Neuronal stem cell (in vitro differentiated cells): ENCODE data around the gene NUP214.
A peak's percentile ranks its signal among the peaks of the same experiment; 100 is the strongest.

Experiments
- DNase-seq: peaks from one replicate; pipeline ENCODE4 v3.0.0-alpha.2; 2013; ENCODE audit warnings: low spot score
- H2AFZ ChIP-seq: one replicate; pipeline ENCODE4 v1.6.1; 2013; ENCODE audit warnings: mild to moderate bottlenecking, low read length, inconsistent platforms
- H2AK5ac ChIP-seq: 2 replicates; pipeline ENCODE4 v1.6.1; 2013; ENCODE audit warnings: low read depth, mild to moderate bottlenecking, inconsistent platforms, low read length, moderate library complexity, mixed read lengths
- H2BK120ac ChIP-seq: 2 replicates; pipeline ENCODE4 v1.6.1; 2013; ENCODE audit warnings: low read depth, mild to moderate bottlenecking, inconsistent platforms, low read length, moderate library complexity, mixed read lengths
- H2BK12ac ChIP-seq: one replicate; pipeline ENCODE4 v1.6.1; 2013; ENCODE audit warnings: low read length, inconsistent platforms
- H2BK15ac ChIP-seq: 2 replicates; pipeline ENCODE4 v1.6.1; 2013; ENCODE audit warnings: mild to moderate bottlenecking, low read length, inconsistent platforms, mixed read lengths
- H2BK5ac ChIP-seq: one replicate; pipeline ENCODE4 v1.6.1; 2013; ENCODE audit warnings: inconsistent platforms, mild to moderate bottlenecking, low read length, moderate library complexity
- H3K14ac ChIP-seq: one replicate; pipeline ENCODE4 v1.6.1; 2013; ENCODE audit warnings: low read length, inconsistent platforms
- H3K18ac ChIP-seq: 2 replicates; pipeline ENCODE4 v1.6.1; 2013; ENCODE audit warnings: low read length, inconsistent platforms
- H3K23ac ChIP-seq: 2 replicates; pipeline ENCODE4 v1.6.1; 2013; ENCODE audit warnings: low read depth, mild to moderate bottlenecking, mixed read lengths, low read length, inconsistent platforms; ENCODE audit not compliant: poor library complexity
- H3K27ac ChIP-seq: replicated peaks from 3 replicates; pipeline ENCODE4 v1.5.1; 2013; ENCODE audit warnings: low read length, inconsistent platforms
- H3K27me3 ChIP-seq, 3 experiments: 2 replicates each; pipeline ENCODE4 v1.6.1; 2013; ENCODE audit warnings: low read length in 3 of 3, mild to moderate bottlenecking in 2 of 3, inconsistent platforms in 1 of 3, low read depth in 1 of 3, mixed read lengths in 1 of 3, moderate library complexity in 1 of 3; ENCODE audit not compliant: control insufficient read depth in 3 of 3, insufficient read depth in 3 of 3
- H3K36me3 ChIP-seq, 2 donors: replicated peaks in 1 of 2; 2 replicates each; pipeline ENCODE4 v1.6.1; 2013; ENCODE audit warnings: low read length in 2 of 2; ENCODE audit not compliant: control insufficient read depth in 2 of 2, insufficient read depth in 2 of 2
- H3K4ac ChIP-seq: 2 replicates; pipeline ENCODE4 v1.6.1; 2013; ENCODE audit warnings: inconsistent platforms, mild to moderate bottlenecking, low read length, moderate library complexity
- H3K4me1 ChIP-seq, 2 donors: 1 replicate in 1 of 2; 2 replicates in 1 of 2; pipeline ENCODE4 v1.6.1; 2013; ENCODE audit warnings: low read length in 2 of 2, low read depth in 1 of 2; ENCODE audit not compliant: control insufficient read depth in 2 of 2, insufficient read depth in 1 of 2
- H3K4me2 ChIP-seq: one replicate; pipeline ENCODE4 v1.6.1; 2013; ENCODE audit warnings: mild to moderate bottlenecking, low read length, inconsistent platforms; ENCODE audit not compliant: insufficient read depth, poor library complexity, severe bottlenecking
- H3K4me3 ChIP-seq, 2 donors: 2 replicates each; pipeline ENCODE4 v1.5.1; 2013; ENCODE audit warnings: low read length in 2 of 2, mild to moderate bottlenecking in 2 of 2, inconsistent platforms in 1 of 2, moderate library complexity in 1 of 2
- H3K79me1 ChIP-seq: one replicate; pipeline ENCODE4 v1.6.1; 2013; ENCODE audit warnings: low read depth, mild to moderate bottlenecking, inconsistent platforms, low read length, moderate library complexity
- H3K9ac ChIP-seq: one replicate; pipeline ENCODE4 v1.6.1; 2013; ENCODE audit warnings: mild to moderate bottlenecking, low read depth, low read length, inconsistent platforms; ENCODE audit not compliant: poor library complexity
- H3K9me3 ChIP-seq, 2 donors: replicated peaks in 1 of 2; 2 replicates each; pipeline versions ENCODE3 to v1.6.1; 2013; ENCODE audit warnings: low read length in 2 of 2, mild to moderate bottlenecking in 2 of 2, inconsistent platforms in 1 of 2, low read depth in 1 of 2, mixed read lengths in 1 of 2, moderate library complexity in 1 of 2; ENCODE audit not compliant: control insufficient read depth in 2 of 2, insufficient read depth in 1 of 2
- H4K8ac ChIP-seq: one replicate; pipeline ENCODE4 v1.6.1; 2013; ENCODE audit warnings: low read depth, mild to moderate bottlenecking, inconsistent platforms, low read length, moderate library complexity
- H4K91ac ChIP-seq: one replicate; pipeline ENCODE4 v1.6.1; 2013; ENCODE audit warnings: low read length, low read depth, mild to moderate bottlenecking, inconsistent platforms; ENCODE audit not compliant: poor library complexity
- WGBS, 2 donors: extraction: QIAGEN DNeasy Blood & Tissue Kit; methylation state at CpG; one replicate each; pipeline ENCODE4 v1.1.7; 2013; ENCODE audit warnings: missing lambda C conversion rate in 2 of 2, mixed read lengths in 1 of 2; ENCODE audit not compliant: insufficient read length in 2 of 2, insufficient replicate concordance in 1 of 2; ENCODE audit errors: extremely low coverage in 2 of 2; 5-methylcytosine and 5-hydroxymethylcytosine counted together

NUP214 gene

DNA sequence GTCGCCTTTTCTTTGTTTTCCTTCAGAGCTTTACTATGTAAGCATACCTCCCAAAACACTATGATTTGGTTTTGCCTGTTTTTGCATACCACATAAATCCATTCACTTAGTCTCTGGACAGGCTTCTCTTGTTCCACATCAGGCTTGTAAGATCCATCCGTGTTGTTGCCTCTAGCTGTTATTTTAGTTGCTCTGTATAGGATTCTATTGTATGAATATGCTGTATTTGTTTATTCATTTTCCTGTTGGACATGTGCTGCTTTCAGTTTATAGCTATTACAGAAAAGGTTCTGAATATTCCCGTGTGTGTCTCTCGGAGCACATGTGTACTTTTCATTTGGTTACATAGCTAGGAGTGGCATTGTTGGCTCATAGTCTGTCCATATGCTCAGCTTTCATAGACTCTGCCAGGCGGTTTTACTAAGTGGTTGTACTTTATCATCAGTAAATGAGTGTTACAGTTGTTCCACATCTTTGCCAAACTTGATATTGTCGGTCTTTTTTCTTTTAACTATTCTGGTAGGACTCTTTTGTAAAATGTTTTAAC is 41.8 kb downstream of the NUP214 start:
- Histone ChIP-seq H2AK5ac (no peak overlapping the region), H2BK15ac (no peak overlapping the region), H3K14ac (no peak overlapping the region), H3K4ac (no peak overlapping the region), H2BK120ac (no peak overlapping the region), H3K36me3 (peaks cover 16 to 85% of the 10 kb centered on the region in 2 donors), H3K9me3 (peaks cover 0 to 5% of the 10 kb centered on the region in 2 donors), H4K91ac (no peak overlapping the region), H3K23ac (no peak overlapping the region), H4K8ac (no peak overlapping the region), H3K27me3 (no peaks in the 10 kb centered on the region), H2AFZ (no peak overlapping the region), H3K18ac (no peak overlapping the region), H3K4me3 (no peak overlapping the region), H3K4me2 (no peak overlapping the region), H3K79me1 (peaks cover 2% of the 10 kb centered on the region), H2BK5ac (no peak overlapping the region), H3K4me1 (no peaks in the 10 kb centered on the region), H3K27ac (no peak overlapping the region), H2BK12ac (no peak overlapping the region), H3K9ac (no peak overlapping the region)
- DNase-seq: no peak
- WGBS, 2 donors: no CpG with 5 or more reads among the region's 6 CpGs

DNA sequence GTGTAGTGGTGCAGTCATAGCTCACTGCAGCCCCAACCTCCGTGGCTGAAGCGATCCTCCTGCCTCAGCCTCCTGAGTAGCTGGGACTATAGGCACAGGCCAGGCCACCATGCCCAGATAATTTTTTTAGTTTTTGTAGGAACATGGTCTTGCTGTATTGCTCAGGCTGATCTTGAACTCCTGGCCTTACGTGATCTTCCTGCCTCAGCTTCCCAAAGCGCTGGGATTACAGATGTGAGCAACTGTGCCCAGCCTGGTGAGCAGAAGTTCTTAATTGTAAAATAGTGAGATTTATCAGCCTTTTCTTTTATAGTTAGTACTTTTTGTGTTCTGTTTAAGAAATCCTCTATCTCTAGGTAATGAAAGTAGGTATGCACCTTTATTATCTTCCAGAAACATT is 42.5 kb downstream of the NUP214 start:
- Histone ChIP-seq H2BK15ac (no peak overlapping the region), H4K8ac (no peak overlapping the region), H3K9ac (no peak overlapping the region), H3K4ac (no peak overlapping the region), H2AFZ (no peak overlapping the region), H3K27ac (no peak overlapping the region), H2AK5ac (no peak overlapping the region), H3K4me1 (no peaks in the 10 kb centered on the region), H2BK120ac (no peak overlapping the region), H3K4me3 (no peak overlapping the region), H2BK12ac (no peak overlapping the region), H2BK5ac (no peak overlapping the region), H3K14ac (no peak overlapping the region), H3K9me3 (peaks cover 0 to 5% of the 10 kb centered on the region in 2 donors), H3K23ac (no peak overlapping the region), H3K36me3 (peaks cover 14 to 84% of the 10 kb centered on the region in 2 donors), H3K27me3 (no peaks in the 10 kb centered on the region), H4K91ac (no peak overlapping the region), H3K18ac (no peak overlapping the region), H3K79me1 (peaks cover 2% of the 10 kb centered on the region), H3K4me2 (no peak overlapping the region)
- no peak for DNase-seq
- no CpG with 5 or more reads among the region's 4 CpGs for WGBS, 2 donors

DNA sequence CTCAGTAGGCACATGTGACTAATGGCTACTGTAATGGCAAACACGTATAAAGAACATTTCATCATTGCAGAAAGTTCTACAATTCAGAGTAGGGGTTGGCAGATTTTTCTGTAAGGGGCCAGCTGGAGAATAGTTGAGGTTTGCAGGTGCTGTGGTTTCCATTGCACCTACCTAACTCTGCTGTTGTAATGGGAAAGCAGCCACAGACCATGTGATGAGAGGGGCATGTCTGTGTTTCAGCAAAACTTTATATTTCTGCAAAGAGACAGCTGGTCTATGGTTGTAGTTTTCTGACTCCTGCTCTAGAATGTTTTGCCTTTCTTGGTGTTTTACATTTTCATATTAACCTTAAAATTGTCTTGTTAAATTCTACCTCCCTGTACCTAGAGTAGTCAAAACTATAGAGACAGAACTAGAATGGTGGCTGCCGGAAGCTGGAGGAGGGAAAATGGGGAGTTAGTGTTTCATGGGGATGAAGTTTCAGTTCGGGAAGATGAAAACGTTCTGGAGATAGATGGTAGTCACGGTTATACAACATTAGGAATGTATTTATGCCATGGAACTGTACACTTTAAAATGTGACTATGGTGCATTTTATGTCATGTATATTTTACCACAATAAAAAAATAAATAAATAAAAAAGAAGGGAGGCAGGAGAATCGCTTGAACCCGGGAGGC is 44.3 kb downstream of the NUP214 start:
- Histone ChIP-seq H2BK5ac (no peak overlapping the region), H3K4me3 (no peak overlapping the region), H3K4ac (no peak overlapping the region), H2BK12ac (no peak overlapping the region), H2AFZ (no peak overlapping the region), H3K79me1 (peaks cover 4% of the 10 kb centered on the region), H3K9me3 (peaks cover 0 to 5% of the 10 kb centered on the region in 2 donors), H2BK120ac (no peak overlapping the region), H3K4me2 (no peak overlapping the region), H3K36me3 (peaks cover 6 to 81% of the 10 kb centered on the region in 2 donors), H3K23ac (no peak overlapping the region), H3K9ac (no peak overlapping the region), H3K27me3 (no peaks in the 10 kb centered on the region), H4K91ac (no peak overlapping the region), H4K8ac (no peak overlapping the region), H3K27ac (peak overlapping the region; percentile 31), H2BK15ac (no peak overlapping the region), H3K14ac (no peak overlapping the region), H3K4me1 (no peaks in the 10 kb centered on the region), H3K18ac (no peak overlapping the region), H2AK5ac (no peak overlapping the region)
- DNase-seq: no peak
- no CpG with 5 or more reads among the region's 7 CpGs for WGBS, 2 donors

DNA sequence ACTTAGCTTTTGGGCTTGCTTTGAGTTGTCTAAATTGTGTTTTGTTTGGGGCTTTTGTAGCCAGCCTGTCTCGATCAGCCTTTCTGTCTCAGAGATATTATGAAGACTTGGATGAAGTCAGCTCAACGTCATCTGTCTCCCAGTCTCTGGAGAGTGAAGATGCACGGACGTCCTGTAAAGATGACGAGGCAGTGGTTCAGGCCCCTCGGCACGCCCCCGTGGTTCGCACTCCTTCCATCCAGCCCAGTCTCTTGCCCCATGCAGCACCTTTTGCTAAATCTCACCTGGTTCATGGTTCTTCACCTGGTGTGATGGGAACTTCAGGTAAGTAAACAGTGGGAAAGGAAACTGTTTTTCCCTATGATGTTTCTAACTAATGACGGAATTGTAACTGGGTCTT is 48.6 kb downstream of the NUP214 start:
- no CpG with 5 or more reads among the region's 10 CpGs for WGBS, 2 donors
- Histone ChIP-seq H2BK120ac (no peak overlapping the region), H2BK12ac (no peak overlapping the region), H3K4ac (no peak overlapping the region), H2AFZ (no peak overlapping the region), H3K4me3 (peak overlapping the region in 1 of 2 donors; percentile 63), H3K79me1 (peaks cover 4% of the 10 kb centered on the region), H2BK15ac (no peak overlapping the region), H2AK5ac (no peak overlapping the region), H3K36me3 (peaks cover 13 to 82% of the 10 kb centered on the region in 2 donors), H3K9ac (no peak overlapping the region), H3K18ac (no peak overlapping the region), H3K27ac (no peak overlapping the region), H3K23ac (peak overlapping the region; percentile 50), H4K91ac (no peak overlapping the region), H4K8ac (no peak overlapping the region), H3K14ac (no peak overlapping the region), H3K27me3 (no peaks in the 10 kb centered on the region), H2BK5ac (no peak overlapping the region), H3K4me1 (no peaks in the 10 kb centered on the region), H3K4me2 (no peak overlapping the region), H3K9me3 (peaks cover 0 to 5% of the 10 kb centered on the region in 2 donors)
- DNase-seq: no peak
